Activated CD8-positive, alpha-beta memory T cell treated with anti-CD3 and anti-CD28 coated beads, Interleukin-2, amount 10 ng/mL, durations not matched to agents 7 days and 5 days (primary cell): ENCODE data around the gene ZBTB38. TPM values are rescaled to one million over a fixed set of nuclear protein-coding genes. Genes with fewer than 3 reads are reported as not detected.
A peak's percentile ranks its signal among the peaks of the same experiment; 100 is the strongest.

ENCODE experiments used
- ATAC-seq: fragments of 150-1000 bp; cut with Tn5 transposase; one replicate; pipeline ENCODE4 v1.10.0; 2021; ENCODE audit warnings: moderate library complexity
- CTCF ChIA-PET: fragments of 350-600 bp; sonication (Branson Sonifier 250); formaldehyde crosslinking; loops from one replicate; lab custom pipeline; 2021; ENCODE audit warnings: antibody characterized with exemption; lab: Charles Lee
- DNase-seq: peaks from one replicate; pipeline ENCODE4 v3.0.0-alpha.2; 2020
- H3K27ac Mint-ChIP-seq: one replicate; pipeline ENCODE4 v1.8.0; 2021; ENCODE audit warnings: mild to moderate bottlenecking, mixed read lengths
- H3K27me3 Mint-ChIP-seq: one replicate; pipeline ENCODE4 v1.8.0; 2021; ENCODE audit warnings: mixed read lengths
- H3K36me3 Mint-ChIP-seq: one replicate; pipeline ENCODE4 v1.8.0; 2021; ENCODE audit warnings: mild to moderate bottlenecking, mixed read lengths
- H3K4me1 Mint-ChIP-seq: one replicate; pipeline ENCODE4 v1.8.0; 2021; ENCODE audit warnings: mixed read lengths
- H3K4me3 Mint-ChIP-seq: one replicate; pipeline ENCODE4 v1.8.0; 2021; ENCODE audit warnings: mild to moderate bottlenecking, moderate library complexity, mixed read lengths
- H3K9me3 Mint-ChIP-seq: one replicate; pipeline ENCODE4 v1.8.0; 2022; ENCODE audit warnings: low read depth, mixed read lengths
- total RNA-seq, 2 experiments: library from RNA; stranded (reverse); gene quantifications; one replicate each; pipeline ENCODE4 v1.2.3, GENCODE V29; 2021

ZBTB38 gene
- total RNA-seq, 2 experiments from 2014 or later: 42.5 to 49.4 TPM

DNA sequence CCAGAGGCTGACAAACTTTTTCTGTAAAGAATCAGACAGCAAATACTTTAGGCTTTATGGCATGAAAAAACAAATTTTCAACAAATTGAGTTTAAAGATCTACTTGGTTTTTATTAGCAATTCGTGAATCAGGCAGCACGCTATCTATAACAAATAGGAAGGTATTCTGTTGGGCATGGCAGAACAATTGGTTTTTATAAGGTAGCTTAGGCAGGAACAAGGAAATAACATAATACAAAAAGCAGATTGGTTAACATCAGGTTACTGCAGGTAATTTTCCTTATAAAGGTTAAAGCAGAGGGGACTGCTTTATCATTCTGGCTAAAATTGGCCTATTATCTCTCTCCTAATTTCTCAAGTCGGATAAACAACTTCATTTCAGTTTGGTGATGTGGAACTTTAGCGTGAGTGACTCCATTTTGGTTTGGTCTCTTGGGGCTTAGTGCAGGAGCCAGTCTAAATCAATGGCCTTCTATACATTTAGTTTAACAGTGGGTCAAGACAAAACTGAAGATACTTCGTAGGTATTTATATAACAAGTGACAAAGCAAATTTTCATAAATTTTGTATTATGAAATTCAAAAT is 26.8 kb downstream of the ZBTB38 start:
- Mint-ChIP-seq H3K4me1 (peaks cover 40% of the 10 kb centered on the region), H3K4me3 (no peak overlapping the region), H3K27ac (no peak overlapping the region), H3K9me3 (peaks cover 6% of the 10 kb centered on the region), H3K27me3 (no peaks in the 10 kb centered on the region), H3K36me3 (peaks cover 23% of the 10 kb centered on the region)
- ATAC-seq (no peak), DNase-seq (no peak)
- CTCF ChIA-PET: interaction anchor here (1.2 to 1.4 kb wide), 2 partner anchors 34 to 47 kb away, joined by 3 to 4 read pairs; no protein-coding TSS in a partner anchor

DNA sequence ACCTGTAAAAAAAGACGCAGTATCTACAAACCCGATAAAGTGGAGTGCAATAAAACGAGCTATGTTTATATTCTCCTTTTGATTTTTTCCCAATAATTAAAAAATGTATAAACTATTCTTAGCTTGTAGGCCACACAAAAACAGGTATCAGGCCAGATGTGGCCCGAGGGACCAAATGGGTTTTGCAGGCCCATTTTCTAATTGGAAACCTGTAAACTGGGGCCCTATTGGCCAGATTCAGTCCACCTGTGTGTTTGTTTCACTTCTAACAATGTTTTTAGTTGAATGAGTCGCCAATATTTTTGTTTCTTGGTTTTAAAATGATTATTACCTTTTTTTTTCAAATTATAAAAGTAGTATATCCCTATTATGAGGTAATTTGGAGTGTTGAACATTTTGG is 29.7 kb downstream of the ZBTB38 start:
- peaks cover 34% of the 10 kb centered on the region for H3K4me1 Mint-ChIP-seq
- DNase-seq: no peak
- CTCF ChIA-PET: interaction anchor here (1.7 to 2.1 kb wide), 2 partner anchors 9 to 12 kb away, joined by 5 to 9 read pairs; no protein-coding TSS in a partner anchor
- H3K4me3 Mint-ChIP-seq: no peak overlapping the region
- H3K27me3 Mint-ChIP-seq: no peaks in the 10 kb centered on the region
- no peak overlapping the region for H3K27ac Mint-ChIP-seq
- no peak for ATAC-seq
- H3K36me3 Mint-ChIP-seq: peaks cover 21% of the 10 kb centered on the region
- H3K9me3 Mint-ChIP-seq: peaks cover 6% of the 10 kb centered on the region

DNA sequence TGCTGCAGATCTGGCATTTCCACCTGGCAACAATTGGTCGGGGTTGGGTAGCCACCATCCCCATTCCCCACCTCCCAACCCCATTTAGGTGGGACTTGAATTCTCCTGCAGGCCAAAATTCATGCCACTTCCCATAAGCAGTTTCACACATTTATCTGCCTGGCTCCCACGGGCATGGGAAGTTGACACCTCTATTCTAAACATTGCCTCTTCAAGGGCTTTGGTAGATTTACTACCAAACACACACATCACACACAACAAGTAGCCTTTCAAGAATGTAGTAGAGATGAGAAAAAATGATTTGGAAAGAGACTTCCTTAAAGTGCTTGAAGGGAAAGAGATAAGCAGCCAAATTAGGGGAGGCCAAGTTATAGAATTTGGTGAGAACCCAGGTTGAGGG is 30.9 kb downstream of the ZBTB38 start:
- Mint-ChIP-seq H3K27ac (peak overlapping the region; percentile 32), H3K36me3 (peaks cover 29% of the 10 kb centered on the region), H3K27me3 (no peaks in the 10 kb centered on the region), H3K4me1 (peaks cover 42% of the 10 kb centered on the region), H3K4me3 (no peak overlapping the region), H3K9me3 (peaks cover 6% of the 10 kb centered on the region)
- CTCF ChIA-PET: no interaction called here
- no peak for ATAC-seq
- no peak for DNase-seq

DNA sequence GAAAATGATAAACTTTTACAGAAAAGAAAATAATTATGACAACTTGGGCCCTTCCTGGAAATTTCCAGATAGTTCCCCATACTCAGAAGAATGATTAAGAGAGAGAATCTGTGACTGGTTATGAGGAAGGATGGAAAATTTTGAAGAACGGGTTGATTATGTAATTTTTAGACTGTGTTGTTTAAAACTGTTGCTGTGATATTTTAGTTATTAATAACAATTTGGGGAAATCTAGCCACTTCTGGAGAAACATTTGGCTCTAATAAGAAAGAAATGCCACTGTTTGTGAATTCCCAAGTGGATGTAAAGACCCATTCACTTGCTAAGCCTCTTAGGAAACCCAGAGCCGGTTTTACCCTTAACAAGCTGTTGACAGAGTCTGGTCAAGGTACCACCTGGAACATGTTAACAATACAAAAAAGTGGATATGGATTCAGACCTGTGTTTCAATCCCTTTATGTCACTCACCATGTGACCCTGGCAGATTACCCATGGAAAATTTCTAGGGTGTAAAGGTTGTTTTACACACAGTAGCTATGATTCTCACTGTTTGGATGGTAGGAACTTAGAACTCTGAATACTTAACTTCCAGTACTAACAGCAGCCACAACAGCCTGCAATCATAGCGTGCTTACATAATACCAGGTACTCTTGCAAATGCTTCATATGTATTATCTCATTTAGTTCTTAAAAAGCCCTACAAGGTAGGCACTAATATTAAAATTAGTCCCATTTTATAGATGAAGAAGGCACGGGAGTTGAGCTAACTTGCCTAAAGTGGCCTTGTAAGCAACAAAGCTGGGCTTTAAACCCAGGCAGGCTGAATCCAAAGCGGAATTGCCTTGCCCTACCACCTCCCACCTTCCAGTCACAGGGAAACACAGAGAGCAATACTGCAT is 32.0 kb downstream of the ZBTB38 start:
- DNase-seq: no peak
- peaks cover 51% of the 10 kb centered on the region for H3K4me1 Mint-ChIP-seq
- CTCF ChIA-PET: interaction anchor here (0.9 to 2.0 kb wide), 12 partner anchors 12 to 90 kb away, joined by 3 to 9 read pairs (median 4); partner anchors contain the start of gene ZBTB38
- peaks cover 40% of the 10 kb centered on the region for H3K36me3 Mint-ChIP-seq
- peak overlapping the region; percentile 69 for H3K27ac Mint-ChIP-seq
- no peak overlapping the region for H3K4me3 Mint-ChIP-seq
- no peaks in the 10 kb centered on the region for H3K27me3 Mint-ChIP-seq
- peaks cover 6% of the 10 kb centered on the region for H3K9me3 Mint-ChIP-seq
- ATAC-seq: no peak

DNA sequence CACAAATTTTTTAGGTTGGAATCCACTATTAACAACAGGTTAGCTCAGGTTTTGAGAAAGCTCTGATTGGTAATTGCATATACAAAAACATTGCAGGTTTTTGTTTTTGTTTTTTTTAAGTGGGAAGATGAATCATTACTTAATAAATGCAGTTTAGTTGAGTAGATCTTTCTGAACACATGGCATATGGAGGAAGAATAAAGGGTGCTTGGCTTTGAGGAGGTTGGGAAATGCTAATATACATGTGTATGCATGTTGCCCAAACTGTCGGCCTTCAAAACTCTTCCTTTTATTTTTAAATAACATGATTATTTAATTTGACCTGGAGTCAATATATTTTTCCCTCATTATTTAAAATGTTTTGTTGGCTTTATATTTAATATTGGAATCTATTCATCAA is 32.8 kb downstream of the ZBTB38 start:
- Mint-ChIP-seq H3K27me3 (no peaks in the 10 kb centered on the region), H3K4me1 (peaks cover 57% of the 10 kb centered on the region), H3K27ac (peak overlapping the region; percentile 69), H3K36me3 (peaks cover 46% of the 10 kb centered on the region), H3K4me3 (no peak overlapping the region), H3K9me3 (peaks cover 6% of the 10 kb centered on the region)
- DNase-seq: no peak
- no peak for ATAC-seq
- CTCF ChIA-PET: interaction anchor here (0.7 to 2.0 kb wide), 13 partner anchors 11 to 91 kb away, joined by 3 to 9 read pairs (median 4); partner anchors contain the start of gene ZBTB38

DNA sequence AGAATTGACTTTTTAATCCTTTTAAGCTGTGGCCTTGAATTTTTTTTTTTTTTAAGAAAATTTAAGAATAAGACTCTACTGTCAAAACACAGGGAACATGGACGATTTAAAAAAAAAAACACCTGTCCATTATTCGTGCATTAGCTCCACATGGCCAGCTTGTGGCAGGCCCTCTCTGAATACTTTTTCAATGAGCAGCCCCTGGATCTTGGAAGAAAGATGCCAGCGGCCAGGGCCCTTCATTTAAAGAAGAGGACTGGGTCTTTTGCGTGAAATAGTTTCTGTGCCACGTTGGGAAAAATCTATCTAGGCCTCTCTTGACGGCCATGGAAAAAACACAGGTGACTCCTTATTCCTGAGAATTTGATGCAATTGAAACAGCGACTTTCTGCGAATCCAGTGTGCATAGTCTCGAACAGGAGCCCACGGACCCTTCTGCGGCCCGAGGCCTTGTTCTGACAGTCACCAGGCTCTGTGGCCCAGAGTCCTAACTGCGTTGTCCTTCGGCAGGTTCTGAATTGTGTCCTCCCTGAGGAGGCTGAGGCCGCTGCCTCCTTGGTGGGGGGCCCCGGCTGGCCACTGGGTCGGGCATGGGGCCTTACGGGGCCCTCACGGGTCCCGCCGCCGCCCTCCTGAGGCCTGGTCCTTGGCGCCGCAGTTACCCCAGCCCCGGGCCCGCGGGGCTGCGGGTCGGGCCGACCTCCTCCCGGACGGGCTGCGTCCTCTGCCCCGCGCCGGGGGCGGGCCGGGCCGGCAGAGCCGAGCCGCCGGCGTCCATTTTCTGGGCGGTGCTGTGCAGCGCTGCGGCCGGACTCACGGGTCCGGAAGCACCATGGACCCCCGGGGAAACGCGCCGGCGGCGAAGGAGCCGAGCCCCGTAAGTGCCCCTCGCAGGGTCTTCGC is 33.5 kb downstream of the ZBTB38 start:
- CTCF ChIA-PET: interaction anchor here (0.7 to 3.6 kb wide), 13 partner anchors 11 to 95 kb away, joined by 3 to 13 read pairs (median 5); no protein-coding TSS in a partner anchor
- Mint-ChIP-seq H3K27me3 (no peaks in the 10 kb centered on the region), H3K27ac (peak overlapping the region; percentile 81), H3K9me3 (peaks cover 4% of the 10 kb centered on the region), H3K36me3 (peaks cover 47% of the 10 kb centered on the region), H3K4me1 (peaks cover 64% of the 10 kb centered on the region), H3K4me3 (peak overlapping the region; percentile 70)
- peak; percentile 86 for ATAC-seq
- peak; percentile 67 for DNase-seq

- Mint-ChIP-seq H3K9me3 (no peaks in the 10 kb centered on the region), H3K27ac (peak overlapping the region; percentile 89), H3K4me1 (peaks cover 63% of the 10 kb centered on the region), H3K4me3 (peak overlapping the region; percentile 87), H3K27me3 (no peaks in the 10 kb centered on the region), H3K36me3 (peaks cover 44% of the 10 kb centered on the region)
- DNase-seq (peak; percentile 69), ATAC-seq (peak; percentile 72)
- CTCF ChIA-PET: interaction anchor here (0.7 to 3.6 kb wide), 11 partner anchors 11 to 96 kb away, joined by 3 to 13 read pairs (median 7); no protein-coding TSS in a partner anchor
Measured at GRCh38 chr3:141402476-141403171, 34.3 kb downstream of the ZBTB38 start.

DNA sequence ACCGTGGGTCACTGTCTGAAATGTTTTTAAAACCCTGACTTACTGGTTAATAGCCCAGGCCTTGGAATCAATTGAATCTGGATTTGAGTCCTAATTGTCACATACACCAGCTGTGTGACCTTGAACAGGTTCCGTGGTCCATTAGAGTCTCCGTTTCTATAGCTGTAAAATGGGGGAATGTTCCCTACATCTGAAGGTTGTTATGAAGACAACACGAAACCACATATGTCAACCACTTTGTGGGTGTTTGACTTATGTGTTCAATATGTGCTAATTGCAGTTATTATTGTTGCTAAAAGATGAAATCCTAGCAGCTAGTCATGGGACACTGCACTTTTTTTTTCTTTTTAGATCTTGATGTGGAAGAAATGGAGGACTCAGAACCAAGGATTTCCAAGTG is 35.3 kb downstream of the ZBTB38 start:
- Mint-ChIP-seq H3K36me3 (peaks cover 47% of the 10 kb centered on the region), H3K27me3 (no peaks in the 10 kb centered on the region), H3K4me1 (peaks cover 70% of the 10 kb centered on the region), H3K27ac (peak overlapping the region; percentile 77), H3K9me3 (no peaks in the 10 kb centered on the region), H3K4me3 (peak overlapping the region; percentile 87)
- ATAC-seq (no peak), DNase-seq (no peak)
- CTCF ChIA-PET: interaction anchor here (0.9 to 3.6 kb wide), 12 partner anchors 10 to 91 kb away, joined by 3 to 13 read pairs (median 6); no protein-coding TSS in a partner anchor

GRCh38 chr3:141405025-141405424 is 36.7 kb downstream of the ZBTB38 start:
- H3K4me1 Mint-ChIP-seq: peaks cover 72% of the 10 kb centered on the region

DNA sequence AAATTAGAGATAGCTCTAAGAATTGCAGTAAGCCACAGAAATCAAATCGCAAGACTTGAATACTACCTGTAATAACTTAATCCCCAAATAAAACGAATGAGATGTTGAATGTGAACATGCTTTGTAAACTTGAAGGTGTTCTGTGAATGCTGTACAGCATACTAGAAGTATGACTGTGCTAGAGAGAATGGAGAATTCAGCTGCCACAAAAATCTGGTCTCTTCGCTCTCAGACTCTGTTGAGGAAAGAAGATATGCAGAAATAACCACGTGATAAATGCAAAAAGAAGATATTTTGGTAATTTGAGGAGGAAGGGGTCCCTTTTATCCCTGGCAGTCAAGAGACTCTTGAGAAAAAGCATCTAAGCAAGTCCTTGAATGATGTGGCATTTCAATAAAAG is 37.3 kb downstream of the ZBTB38 start:
- ATAC-seq (no peak), DNase-seq (no peak)
- H3K9me3 Mint-ChIP-seq: no peaks in the 10 kb centered on the region
- H3K36me3 Mint-ChIP-seq: peaks cover 51% of the 10 kb centered on the region
- H3K4me1 Mint-ChIP-seq: peaks cover 72% of the 10 kb centered on the region
- H3K27ac Mint-ChIP-seq: peak overlapping the region; percentile 5
- CTCF ChIA-PET: interaction anchor here (1.2 to 3.6 kb wide), 5 partner anchors 8 to 49 kb away, joined by 4 to 13 read pairs (median 5); no protein-coding TSS in a partner anchor
- no peaks in the 10 kb centered on the region for H3K27me3 Mint-ChIP-seq
- H3K4me3 Mint-ChIP-seq: no peak overlapping the region

More at GRCh38 chr3:141405025-141405424, 36.7 kb downstream of the ZBTB38 start:
- peaks cover 51% of the 10 kb centered on the region for H3K36me3 Mint-ChIP-seq
- H3K27me3 Mint-ChIP-seq: no peaks in the 10 kb centered on the region
- DNase-seq (no peak), ATAC-seq (no peak)
- no peaks in the 10 kb centered on the region for H3K9me3 Mint-ChIP-seq
- CTCF ChIA-PET: interaction anchor here (1.2 to 3.6 kb wide), 6 partner anchors 9 to 49 kb away, joined by 4 to 13 read pairs (median 6); no protein-coding TSS in a partner anchor
- H3K27ac Mint-ChIP-seq: peak overlapping the region; percentile 49
- no peak overlapping the region for H3K4me3 Mint-ChIP-seq

DNA sequence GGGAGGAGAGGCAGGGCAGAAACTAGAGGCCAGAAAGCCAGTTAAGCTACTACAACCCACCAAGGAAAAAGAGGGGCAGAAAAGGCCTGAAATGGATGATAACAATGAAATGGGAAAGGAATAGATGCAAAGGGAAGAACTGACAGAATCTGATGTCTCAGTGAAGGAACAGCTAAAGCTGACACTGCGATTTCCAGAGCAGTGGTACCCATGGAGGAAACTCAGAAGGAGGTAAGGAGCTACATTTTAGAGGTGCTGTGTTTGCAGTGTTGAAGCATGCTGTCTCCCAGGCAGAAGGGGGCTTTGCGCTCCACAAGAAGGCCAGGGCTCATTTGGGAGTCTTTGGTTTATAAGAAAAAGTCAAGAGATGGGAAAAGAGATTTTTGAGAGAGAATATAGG is 38.0 kb downstream of the ZBTB38 start:
- Mint-ChIP-seq H3K4me1 (peaks cover 74% of the 10 kb centered on the region), H3K4me3 (peak overlapping the region; percentile 17), H3K9me3 (no peaks in the 10 kb centered on the region), H3K27ac (peak overlapping the region; percentile 63), H3K27me3 (no peaks in the 10 kb centered on the region), H3K36me3 (peaks cover 51% of the 10 kb centered on the region)
- DNase-seq (no peak), ATAC-seq (no peak)
- CTCF ChIA-PET: interaction anchor here (2.0 kb wide), 1 partner anchor 46 kb away, joined by 11 read pairs; no protein-coding TSS in a partner anchor

GRCh38 chr3:141407047-141407446 is 38.7 kb downstream of the ZBTB38 start:
- DNase-seq (no peak), ATAC-seq (no peak)
- CTCF ChIA-PET: no interaction called here
- Mint-ChIP-seq H3K4me3 (no peak overlapping the region), H3K27me3 (no peaks in the 10 kb centered on the region), H3K27ac (peak overlapping the region; percentile 63), H3K36me3 (peaks cover 52% of the 10 kb centered on the region), H3K4me1 (peaks cover 78% of the 10 kb centered on the region), H3K9me3 (no peaks in the 10 kb centered on the region)
